ENCODE data around the gene MVB12A. TPM values are rescaled to one million over a fixed set of nuclear protein-coding genes. Genes with fewer than 3 reads are reported as not detected.

The MVB12A gene
- total and polyA plus RNA-seq, 2 of the 8 experiments (the other 6 are each of a cell fraction or from before 2014, with no cell fraction given), result 37.9 to 76.6 TPM

DNA sequence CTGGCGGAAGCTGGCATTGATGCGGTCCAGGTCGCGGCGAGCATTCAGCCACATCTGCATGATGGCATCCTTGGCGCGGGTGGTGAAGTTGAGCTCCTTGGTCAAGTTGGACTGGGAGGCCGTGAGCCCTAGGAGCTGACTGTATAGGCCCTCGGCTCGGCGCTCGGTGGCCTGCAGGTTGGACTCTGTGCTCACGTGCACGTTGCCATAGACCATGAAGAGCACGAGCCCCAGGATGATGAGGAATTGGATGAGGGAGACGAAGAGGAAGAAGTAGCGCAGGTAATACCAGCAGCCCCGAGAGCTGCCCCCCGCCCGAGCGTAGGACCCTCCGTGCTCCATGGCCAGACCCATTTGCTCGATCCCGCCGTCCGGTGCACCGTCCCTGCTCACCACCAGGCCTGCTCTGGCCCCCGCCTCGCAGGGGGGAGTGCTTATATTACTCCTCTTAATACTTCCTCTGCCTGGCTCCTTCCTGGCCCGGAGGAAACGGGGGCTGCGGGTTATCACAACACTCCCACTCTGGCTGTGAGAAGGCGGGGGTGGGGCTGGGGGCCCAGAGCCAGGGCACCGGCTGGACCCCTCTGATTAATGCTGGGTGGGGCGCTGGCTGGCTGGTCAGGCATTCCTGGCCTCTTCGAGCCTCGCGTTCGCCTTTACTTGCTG lies 42.8 kb upstream of the MVB12A start, which contains the start of gene PLVAP:
TSS of gene PLVAP (minus strand) at position 408 of the 666 bp plus-strand sequence. CDS start at position 354, 54 bp downstream.
- H3K79me1 ChIP-seq (ENCODE audit: low read depth, low read length), result no peaks in the 10 kb centered on the region
- peak within 1 kb of the TSS; percentile 80; the same call in 1 of the 2 replicates for H4K8ac ChIP-seq (ENCODE audit: extremely low read depth, insufficient read depth, low read length)
- no peak within 1 kb of the TSS for H2AK5ac ChIP-seq (ENCODE audit: low read depth, low read length)
- H3K23ac ChIP-seq (ENCODE audit: insufficient read length), result no peak within 1 kb of the TSS
- no peaks in the 10 kb centered on the region for H4K20me1 ChIP-seq (replicated peaks in 1 of 2; ENCODE audit: control insufficient read depth in 1 of 2, insufficient read depth in 2 of 2, low read length in 2 of 2)
- peaks cover 0 to 9% (median 6%) of the 10 kb centered on the region in 4 experiments; a peak in 5 of 7 replicates for H3K4me1 ChIP-seq (replicated peaks in 1 of 4; ENCODE audit: control insufficient read depth in 3 of 4, insufficient read depth in 4 of 4, low read length in 3 of 4)
- ChIA-PET CTCF (ENCODE audit: partially characterized antibody) (interaction anchor here (0.7 to 3.6 kb wide), 6 partner anchors 11 to 56 kb away, joined by 3 to 14 read pairs (median 3); no protein-coding TSS in a partner anchor), POLR2A (ENCODE audit: partially characterized antibody) (interaction anchor here (0.7 to 1.1 kb wide), 2 partner anchors 9 to 35 kb away, joined by 3 to 4 read pairs; no protein-coding TSS in a partner anchor)
- WGBS, 2 experiments (ENCODE audit: extremely low coverage in 1 of 2, insufficient coverage in 1 of 2, insufficient read length in 1 of 2, insufficient replicate concordance in 2 of 2, low coverage in 1 of 2, low lambda C conversion rate in 2 of 2, missing lambda C conversion rate in 1 of 2), result 91% methylated on average over 34 of the region's 39 CpGs; no CpG with 5 or more reads in 1 of the 2 experiments
- FAIRE-seq (no peak), DNase-seq (ENCODE audit: low read depth in 1 of 2, low spot score in 2 of 2) (no peak)
- H3K56ac ChIP-seq (replicated peaks; ENCODE audit: insufficient read length, low read depth, low read length), result no peak within 1 kb of the TSS
- H3K4ac ChIP-seq (replicated peaks; ENCODE audit: insufficient read length, low read depth, low read length), result no peak within 1 kb of the TSS
- no peak within 1 kb of the TSS for H2BK20ac ChIP-seq (ENCODE audit: low read length)
- H3K79me2 ChIP-seq (ENCODE audit: control insufficient read depth in 1 of 2, insufficient read depth in 2 of 2, low read length in 2 of 2), result no peaks in the 10 kb centered on the region
- H3K23me2 ChIP-seq (ENCODE audit: low read depth, low read length), result no peaks in the 10 kb centered on the region
- peak within 1 kb of the TSS; percentile 29; the same call in 1 of the 2 replicates for H2BK15ac ChIP-seq (ENCODE audit: low read length)
- no peak within 1 kb of the TSS for H3K4me2 ChIP-seq (ENCODE audit: insufficient read depth in 1 of 2, low read depth in 2 of 2, low read length in 2 of 2)
- no peak within 1 kb of the TSS for H3K27ac ChIP-seq (ENCODE audit: low read depth, low read length)
- no peak within 1 kb of the TSS for H2BK120ac ChIP-seq (replicated peaks; ENCODE audit: low read depth, low read length)
- no peak within 1 kb of the TSS for H3K4me3 ChIP-seq (ENCODE audit: extremely low read depth in 1 of 4, insufficient read depth in 2 of 4, low read depth in 3 of 4, low read length in 4 of 4)
- H2AFZ ChIP-seq (ENCODE audit: low read length), result no peak within 1 kb of the TSS
- H3K9ac ChIP-seq (replicated peaks in 1 of 4; ENCODE audit: extremely low read depth in 1 of 4, low read depth in 3 of 4, low read length in 3 of 4), result no peak within 1 kb of the TSS
- H3K14ac ChIP-seq (ENCODE audit: insufficient read length), result no peak within 1 kb of the TSS
- no peaks in the 10 kb centered on the region for H3K27me3 ChIP-seq (replicated peaks in 1 of 4; ENCODE audit: control insufficient read depth in 3 of 4, extremely low read depth in 1 of 4, insufficient read depth in 3 of 4, low read length in 3 of 4)
- peak within 1 kb of the TSS; percentile 65 for H4K91ac ChIP-seq (replicated peaks; ENCODE audit: insufficient read length, low read length)
- no peak within 1 kb of the TSS for H4K5ac ChIP-seq (ENCODE audit: insufficient read length, low read depth, low read length)
- H2BK12ac ChIP-seq (ENCODE audit: low read depth, low read length), result no peak within 1 kb of the TSS
- H3K36me3 ChIP-seq (ENCODE audit: control insufficient read depth in 2 of 4, insufficient read depth in 4 of 4, low read length in 3 of 4), result no peaks in the 10 kb centered on the region
- H3K18ac ChIP-seq (ENCODE audit: extremely low read depth, low read length), result no peak within 1 kb of the TSS
- 0 out of 4 replicates have a peak, but pooled peaks cover 0 to 3% of the 10 kb centered on the region in 2 experiments for H3K9me3 ChIP-seq (ENCODE audit: insufficient read depth in 2 of 2, low read depth in 1 of 2, low read length in 1 of 2)
- H2BK5ac ChIP-seq (ENCODE audit: low read depth, low read length), result 0 out of 2 replicates have a peak within 1 kb of the TSS, but pooled peaks have one; percentile 2
- no peak for TF ChIP-seq SRF (IDR thresholded peaks at IDR 0.05; ENCODE audit: low read depth, low read length)
- TF ChIP-seq GTF2F1 (IDR thresholded peaks at IDR 0.05; ENCODE audit: borderline replicate concordance, low read depth, low read length), result no peak
- TF ChIP-seq BCL11A (IDR thresholded peaks at IDR 0.05; ENCODE audit: low read depth in 2 of 2, low read length in 2 of 2), result no peak
- TF ChIP-seq SP4 (IDR thresholded peaks at IDR 0.05; ENCODE audit: low read length), result no peak
- no peak for TF ChIP-seq USF2 (IDR thresholded peaks at IDR 0.05; ENCODE audit: low read length)
- no peak for TF ChIP-seq HDAC6 (IDR thresholded peaks at IDR 0.05; ENCODE audit: low read depth, low read length)
- TF ChIP-seq CREB1 (IDR thresholded peaks at IDR 0.05), result no peak
- no peak for TF ChIP-seq EZH2 (IDR thresholded peaks at IDR 0.05; ENCODE audit: low read depth, low read length, severe bottlenecking)
- no peak for TF ChIP-seq EP300 (IDR thresholded peaks at IDR 0.05; ENCODE audit: borderline replicate concordance in 1 of 2, low read depth in 2 of 2, low read length in 2 of 2)
- TF ChIP-seq, protein P1, sequence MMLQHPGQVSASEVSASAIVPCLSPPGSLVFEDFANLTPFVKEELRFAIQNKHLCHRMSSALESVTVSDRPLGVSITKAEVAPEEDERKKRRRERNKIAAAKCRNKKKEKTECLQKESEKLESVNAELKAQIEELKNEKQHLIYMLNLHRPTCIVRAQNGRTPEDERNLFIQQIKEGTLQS (IDR thresholded peaks at IDR 0.05; ENCODE audit: insufficient read depth, low read depth, low read length), result no peak
- no peak for TF ChIP-seq BRCA1 (IDR thresholded peaks at IDR 0.05; ENCODE audit: low read depth, low read length)
